Activated naive CD4-positive, alpha-beta T cell treated with Interleukin-2 at 50 U/mL for 16 hours (primary cell): Measurements from ENCODE around the gene PPP3CA.
"Not testable (repeated sequence)": the region's sequence is repeated elsewhere in the genome, so short reads cannot be mapped to it uniquely, and the experiment has no call there.

Experiments used
- DNase-seq: peaks from one replicate; pipeline ENCODE4 v3.0.0-alpha.2; 2020

Gene PPP3CA

GRCh38 chr4:101200561-101200960, 146.8 kb downstream of the PPP3CA start:
- DNase-seq: no peak

- DNase-seq: no peak
Observed at GRCh38 chr4:101199507-101200285, 147.6 kb downstream of the PPP3CA start.

- no peak for DNase-seq
Observed at GRCh38 chr4:101198682-101199339, 148.5 kb downstream of the PPP3CA start.

- DNase-seq: no peak
Observed at GRCh38 chr4:101197350-101197749, 150.0 kb downstream of the PPP3CA start.

GRCh38 chr4:101192244-101192643, 155.1 kb downstream of the PPP3CA start:
- DNase-seq: no peak

GRCh38 chr4:101191302-101192098, 155.8 kb downstream of the PPP3CA start:
- no peak for DNase-seq

GRCh38 chr4:101190751-101191150, 156.6 kb downstream of the PPP3CA start:
- DNase-seq: no peak

GRCh38 chr4:101188906-101189305, 158.4 kb downstream of the PPP3CA start:
- no peak for DNase-seq

- DNase-seq: no peak
Observed at GRCh38 chr4:101187841-101188240, 159.5 kb downstream of the PPP3CA start.

GRCh38 chr4:101186567-101187184, 160.7 kb downstream of the PPP3CA start:
- no peak for DNase-seq

- DNase-seq: no peak
Observed at GRCh38 chr4:101184668-101185067, 162.7 kb downstream of the PPP3CA start.

GRCh38 chr4:101183666-101184373, 163.5 kb downstream of the PPP3CA start:
- DNase-seq: no peak

- no peak for DNase-seq
Observed at GRCh38 chr4:101183221-101183620, 164.1 kb downstream of the PPP3CA start.

GRCh38 chr4:101182688-101183087, 164.6 kb downstream of the PPP3CA start:
- DNase-seq: not testable (repeated sequence)

GRCh38 chr4:101178731-101179130, 168.6 kb downstream of the PPP3CA start:
- DNase-seq: no peak

GRCh38 chr4:101177154-101177553, 170.2 kb downstream of the PPP3CA start:
- DNase-seq: no peak

- DNase-seq: no peak
Observed at GRCh38 chr4:101175896-101176676, 171.2 kb downstream of the PPP3CA start.

- DNase-seq: no peak
Observed at GRCh38 chr4:101174679-101175345, 172.5 kb downstream of the PPP3CA start.

GRCh38 chr4:101172369-101172768, 175.0 kb downstream of the PPP3CA start:
- DNase-seq: no peak

GRCh38 chr4:101171747-101172146, 175.6 kb downstream of the PPP3CA start:
- no peak for DNase-seq
